NT2/D1 (cell line): ENCODE data around the gene SCART1.
"Not testable (repeated sequence)": the region's sequence is repeated elsewhere in the genome, so short reads cannot be mapped to it uniquely, and the experiment has no call there.

ENCODE experiments used
- DNase-seq: peaks from one replicate; pipeline ENCODE4 v3.0.0-alpha.2; 2011; ENCODE audit warnings: low read depth, low spot score
- H3K27me3 ChIP-seq: 2 replicates; pipeline ENCODE4 v1.6.0; 2011; ENCODE audit warnings: mild to moderate bottlenecking; ENCODE audit not compliant: insufficient read length, insufficient read depth
- H3K36me3 ChIP-seq: 2 replicates; pipeline ENCODE4 v1.6.1; 2011; ENCODE audit warnings: mild to moderate bottlenecking, low read length, mixed read lengths; ENCODE audit not compliant: insufficient read depth, insufficient read length
- H3K4me1 ChIP-seq: 2 replicates; pipeline ENCODE4 v1.5.1; 2011; ENCODE audit not compliant: insufficient read depth, insufficient read length
- H3K4me3 ChIP-seq: 2 replicates; pipeline ENCODE4 v1.5.1; 2011; ENCODE audit warnings: low read depth; ENCODE audit not compliant: insufficient read length
- H3K9ac ChIP-seq: 2 replicates; pipeline ENCODE4 v1.6.0; 2011; ENCODE audit warnings: low read depth; ENCODE audit not compliant: insufficient read length
- H3K9me3 ChIP-seq: 2 replicates; pipeline ENCODE4 v1.5.1; 2011; ENCODE audit warnings: mild to moderate bottlenecking, low read length; ENCODE audit not compliant: insufficient read depth
- SUZ12 ChIP-seq: IDR thresholded peaks from 2 replicates; pipeline ENCODE4 v1.6.1; 2011; ENCODE audit not compliant: insufficient read length, insufficient read depth; ENCODE audit errors: extremely low read depth
- YY1 ChIP-seq: IDR thresholded peaks from 2 replicates; pipeline ENCODE4 v1.6.1; 2011; ENCODE audit not compliant: insufficient read length, insufficient read depth
- ZNF274 ChIP-seq: IDR thresholded peaks from 2 replicates; pipeline ENCODE4 v1.6.1; 2011; ENCODE audit warnings: mild to moderate bottlenecking, low read depth, low read length

SCART1 gene

DNA sequence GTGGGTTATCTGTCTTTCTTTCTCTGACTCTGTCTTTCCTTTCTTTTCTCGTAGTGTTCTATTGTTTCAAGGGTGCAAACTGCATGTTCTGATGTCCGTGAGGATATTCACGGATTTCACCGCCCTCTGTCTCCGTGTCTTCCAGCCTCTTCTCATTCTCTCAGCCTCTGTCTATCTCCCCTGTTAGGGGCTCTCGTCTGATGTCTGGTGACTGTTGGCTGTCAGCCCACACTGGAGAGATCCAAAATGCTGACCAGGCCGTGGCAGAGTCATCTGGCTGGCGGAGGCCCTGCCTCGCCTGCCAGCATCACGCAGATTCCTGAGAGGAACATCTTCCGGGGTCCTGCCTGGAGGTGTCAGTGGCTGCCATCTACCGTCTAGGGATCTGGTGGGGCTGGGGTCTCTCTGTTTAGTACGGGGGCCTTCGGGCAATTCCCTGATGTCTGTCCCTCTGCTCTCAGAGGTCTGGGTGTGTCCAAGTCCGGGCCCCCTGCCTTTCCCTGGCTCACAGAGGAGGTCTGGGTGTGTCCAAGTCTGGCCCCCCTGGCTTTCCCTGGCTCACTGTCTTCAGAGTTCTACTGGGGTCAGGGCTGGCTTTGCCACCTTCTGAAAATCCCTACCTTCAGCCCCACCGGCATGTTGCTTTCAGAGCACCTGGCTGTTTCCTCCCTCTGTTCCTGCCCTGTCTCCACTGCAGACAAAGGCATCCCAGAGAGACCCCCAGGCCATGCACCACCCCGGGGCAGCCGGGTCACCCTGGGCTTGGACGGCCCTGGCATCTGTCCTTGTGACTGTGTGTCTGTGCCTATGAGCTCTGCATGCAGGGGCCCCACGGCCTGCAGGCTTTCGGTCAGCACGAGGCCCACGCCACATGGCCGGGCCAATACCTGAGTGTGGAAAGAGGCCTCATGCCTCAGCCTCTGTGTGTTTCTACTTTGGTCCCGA is 14.0 kb upstream of the SCART1 start:
- H3K4me1 ChIP-seq, result peaks cover 4% of the 10 kb centered on the region
- no peak for DNase-seq
- H3K9me3 ChIP-seq, result peaks cover 8% of the 10 kb centered on the region; the same call in 1 of the 2 replicates
- H3K27me3 ChIP-seq, result no peaks in the 10 kb centered on the region
- no peak overlapping the region for H3K9ac ChIP-seq
- H3K4me3 ChIP-seq, result no peak overlapping the region
- H3K36me3 ChIP-seq, result no peaks in the 10 kb centered on the region
- TF ChIP-seq YY1, result no peak
- no peak for TF ChIP-seq ZNF274
- no peak for TF ChIP-seq SUZ12

DNA sequence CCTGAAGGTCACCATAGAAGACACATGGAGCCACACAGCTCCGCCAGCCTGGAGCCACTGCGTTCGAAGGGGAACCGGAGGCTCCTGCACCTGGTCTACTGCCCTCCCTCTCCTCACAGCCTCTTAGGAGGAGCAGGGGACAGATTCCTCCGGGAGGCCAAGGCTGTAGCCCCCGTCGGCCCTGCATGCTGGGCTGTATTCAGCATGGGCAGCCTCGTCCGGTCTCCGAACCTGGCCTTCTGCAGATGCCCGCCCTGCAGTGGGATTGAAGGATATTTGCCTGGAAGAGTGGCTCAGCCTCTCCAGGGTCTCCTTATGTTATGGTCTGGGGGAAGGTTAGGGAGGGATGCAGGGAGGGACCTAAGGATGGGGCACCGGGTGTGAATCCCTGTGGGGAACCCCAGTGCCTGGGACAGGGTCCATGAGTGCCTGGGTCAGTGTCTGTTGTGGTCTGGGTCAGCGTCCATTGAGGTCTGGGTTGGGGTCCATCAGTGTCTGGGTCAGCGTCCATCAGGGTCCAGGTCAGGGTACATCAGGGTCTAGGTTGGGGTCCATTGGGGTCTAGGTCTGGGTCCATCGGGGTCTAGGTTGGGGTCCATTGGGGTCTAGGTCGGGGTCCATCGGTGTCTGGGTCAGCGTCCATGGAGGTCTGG is 13.0 kb upstream of the SCART1 start:
- TF ChIP-seq SUZ12 (no peak), ZNF274 (no peak), YY1 (no peak)
- Histone ChIP-seq H3K9me3 (peaks cover 8% of the 10 kb centered on the region; the same call in 1 of the 2 replicates), H3K4me1 (peaks cover 4% of the 10 kb centered on the region), H3K27me3 (no peaks in the 10 kb centered on the region), H3K4me3 (no peak overlapping the region), H3K9ac (no peak overlapping the region), H3K36me3 (no peaks in the 10 kb centered on the region)
- no peak for DNase-seq

DNA sequence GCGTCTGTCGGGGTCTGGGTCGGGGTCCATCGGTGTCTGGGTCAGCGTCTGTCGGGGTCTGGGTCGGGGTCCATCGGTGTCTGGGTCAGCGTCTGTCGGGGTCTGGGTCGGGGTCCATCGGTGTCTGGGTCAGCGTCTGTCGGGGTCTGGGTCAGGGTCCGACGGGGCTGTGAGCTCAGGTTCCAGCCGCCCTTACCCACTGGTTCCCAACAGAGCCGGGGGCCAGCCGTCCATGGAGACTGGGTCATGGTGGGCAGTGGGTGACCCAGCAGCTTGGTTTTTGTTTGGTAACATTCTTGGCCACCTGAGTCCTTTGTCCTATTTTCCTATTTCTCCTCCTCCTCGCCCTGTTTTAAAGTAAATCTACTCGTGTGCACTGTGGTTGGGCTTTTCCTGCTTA is 12.4 kb upstream of the SCART1 start:
- H3K9ac ChIP-seq, H3K4me1 ChIP-seq, H3K36me3 ChIP-seq, H3K4me3 ChIP-seq, H3K9me3 ChIP-seq, H3K27me3 ChIP-seq, DNase-seq: not testable (repeated sequence)

DNA sequence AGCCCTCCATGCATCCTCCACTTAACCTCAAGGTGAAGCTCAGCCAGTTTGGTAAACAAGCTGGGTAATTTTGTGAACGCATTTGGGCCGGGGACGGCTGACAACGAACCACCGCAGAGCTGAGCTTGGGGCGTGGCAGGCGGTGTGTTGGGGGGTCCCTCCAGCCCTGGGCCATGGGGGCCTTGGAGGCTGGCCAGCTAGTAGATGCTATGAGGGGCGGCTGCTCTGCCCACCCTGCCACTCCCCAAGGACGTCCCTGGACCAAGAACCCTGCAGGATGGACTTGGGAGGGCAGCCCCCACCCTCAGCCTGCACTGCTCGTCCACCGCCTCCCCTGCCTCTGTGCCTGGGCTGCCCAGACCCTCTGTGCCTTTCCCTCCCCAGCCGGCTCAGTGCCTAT is 12.0 kb upstream of the SCART1 start:
- H3K4me3 ChIP-seq, result no peak overlapping the region
- no peaks in the 10 kb centered on the region for H3K36me3 ChIP-seq
- peaks cover 10% of the 10 kb centered on the region; the same call in 1 of the 2 replicates for H3K9me3 ChIP-seq
- TF ChIP-seq SUZ12 (no peak), ZNF274 (no peak), YY1 (no peak)
- H3K27me3 ChIP-seq, result no peaks in the 10 kb centered on the region
- no peak overlapping the region for H3K9ac ChIP-seq
- peaks cover 4% of the 10 kb centered on the region for H3K4me1 ChIP-seq
- DNase-seq, result no peak

DNA sequence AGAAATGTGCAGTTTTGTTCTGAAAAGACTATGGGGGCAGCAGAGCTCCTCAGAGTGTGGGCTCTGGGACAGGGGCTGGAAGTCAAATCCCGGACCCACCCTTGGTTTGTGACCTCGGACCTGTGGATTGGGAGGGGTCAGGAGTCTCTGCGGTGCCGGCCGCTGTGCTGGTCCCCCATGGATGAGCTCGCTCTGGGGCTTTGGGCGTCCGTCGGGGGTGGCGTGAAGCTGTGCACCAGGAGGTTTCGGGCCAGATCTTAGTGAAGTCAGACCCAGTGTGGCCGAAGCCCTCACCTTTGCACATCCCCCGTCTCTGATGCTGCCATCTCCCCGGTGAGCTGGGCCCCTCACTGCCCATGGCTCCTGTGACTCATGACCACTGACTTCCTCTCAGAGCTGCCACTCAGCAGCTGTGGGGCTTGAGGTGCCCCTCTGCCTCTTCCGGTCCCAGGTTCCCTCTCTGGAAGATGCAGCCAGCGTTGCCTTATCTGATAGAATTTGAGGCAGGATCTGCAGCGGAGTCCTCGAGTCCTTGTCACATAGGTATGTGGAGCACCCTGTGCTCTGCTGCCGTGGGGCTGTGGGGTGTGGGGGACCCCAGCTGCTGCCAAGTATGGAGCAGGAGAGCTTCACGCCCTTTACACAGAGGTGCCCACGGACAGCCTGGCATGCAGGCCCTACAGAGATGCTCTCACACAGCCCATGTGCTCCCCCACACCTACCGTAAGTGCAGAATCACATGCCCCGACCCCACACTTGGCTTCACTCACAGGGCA is 11.4 kb upstream of the SCART1 start:
- H3K4me3 ChIP-seq, result no peak overlapping the region
- DNase-seq, result no peak
- H3K9me3 ChIP-seq, result peaks cover 16% of the 10 kb centered on the region; the same call in 1 of the 2 replicates
- no peak overlapping the region for H3K9ac ChIP-seq
- TF ChIP-seq YY1, result no peak
- no peak for TF ChIP-seq SUZ12
- TF ChIP-seq ZNF274, result no peak
- H3K36me3 ChIP-seq, result no peaks in the 10 kb centered on the region
- H3K4me1 ChIP-seq, result peaks cover 4% of the 10 kb centered on the region
- no peaks in the 10 kb centered on the region for H3K27me3 ChIP-seq

DNA sequence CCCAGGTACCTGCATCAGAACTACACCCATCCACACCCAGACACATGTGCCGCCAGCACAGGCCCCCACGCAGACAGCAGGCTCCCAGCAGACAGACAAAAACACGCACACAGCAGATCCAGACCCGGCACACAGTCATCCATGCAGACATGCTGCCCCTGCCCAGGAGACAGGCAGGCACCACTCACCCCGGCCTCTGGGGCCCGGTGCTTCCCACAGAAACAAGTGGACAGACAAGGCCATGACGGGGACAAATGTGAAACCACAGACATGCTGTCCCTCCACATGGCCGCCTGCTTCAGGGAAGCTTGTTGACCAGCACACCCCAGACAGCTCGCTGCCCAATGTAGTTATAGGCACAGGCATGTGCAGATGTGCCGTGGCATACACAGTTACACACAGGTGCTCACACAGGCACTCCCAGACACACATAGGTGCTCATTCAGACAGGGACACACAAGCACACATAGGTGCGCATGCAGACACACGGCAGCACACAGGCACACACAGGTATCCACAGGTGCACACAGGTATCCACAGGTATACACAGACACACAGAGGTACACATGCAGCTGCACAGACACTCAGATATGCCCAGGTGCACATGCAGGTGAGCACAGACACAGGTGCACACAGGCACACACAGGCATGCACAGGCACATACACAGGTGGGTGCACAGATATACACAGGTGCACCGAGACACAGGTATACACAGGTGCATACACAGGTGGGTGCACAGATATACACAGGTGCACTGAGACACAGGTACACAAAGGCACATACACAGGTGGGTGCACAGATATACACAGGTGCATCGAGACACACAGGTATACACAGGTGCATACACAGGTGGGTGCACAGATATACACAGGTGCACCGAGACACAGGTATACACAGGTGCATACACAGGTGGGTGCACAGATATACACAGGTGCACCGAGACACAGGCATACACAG is 10.5 kb upstream of the SCART1 start:
- H3K9me3 ChIP-seq, result peaks cover 24% of the 10 kb centered on the region
- no peaks in the 10 kb centered on the region for H3K36me3 ChIP-seq
- DNase-seq, result no peak
- no peak overlapping the region for H3K4me3 ChIP-seq
- H3K4me1 ChIP-seq, result peaks cover 4% of the 10 kb centered on the region
- TF ChIP-seq ZNF274 (no peak), SUZ12 (no peak), YY1 (no peak)
- H3K27me3 ChIP-seq, result no peaks in the 10 kb centered on the region
- H3K9ac ChIP-seq, result no peak overlapping the region
